Fibroblast of pulmonary artery (primary cell): ENCODE measurements around the gene RNF175.

ENCODE experiments used
- DNase-seq: peaks from one replicate; pipeline ENCODE4 v3.0.0-alpha.2; 2010; ENCODE audit warnings: low read depth
- H3K4me3 ChIP-seq: replicated peaks from 2 replicates; pipeline ENCODE4 v1.5.1; 2011; ENCODE audit warnings: low read depth, mild to moderate bottlenecking, control low read depth, low read length, moderate library complexity
- CTCF ChIP-seq: IDR thresholded peaks from 2 replicates; pipeline ENCODE4 v1.5.1; 2011; ENCODE audit warnings: mild to moderate bottlenecking, control low read depth, low read length, inconsistent platforms; ENCODE audit errors: missing control alignments

Gene RNF175

GRCh38 chr4:153798901-153799693, 39.3 kb upstream of the RNF175 start:
- no peak overlapping the region for H3K4me3 ChIP-seq

GRCh38 chr4:153798420-153798819, 38.6 kb upstream of the RNF175 start:
- no peak overlapping the region for H3K4me3 ChIP-seq
- DNase-seq: no peak
- no peak for TF ChIP-seq CTCF

More at GRCh38 chr4:153798901-153799693, 39.3 kb upstream of the RNF175 start:
- no peak for DNase-seq
- no peak for TF ChIP-seq CTCF

- H3K4me3 ChIP-seq: no peak overlapping the region
- no peak for DNase-seq
- no peak for TF ChIP-seq CTCF
These were observed 34.2 kb upstream of the RNF175 start for GRCh38 chr4:153794006-153794405.

DNA sequence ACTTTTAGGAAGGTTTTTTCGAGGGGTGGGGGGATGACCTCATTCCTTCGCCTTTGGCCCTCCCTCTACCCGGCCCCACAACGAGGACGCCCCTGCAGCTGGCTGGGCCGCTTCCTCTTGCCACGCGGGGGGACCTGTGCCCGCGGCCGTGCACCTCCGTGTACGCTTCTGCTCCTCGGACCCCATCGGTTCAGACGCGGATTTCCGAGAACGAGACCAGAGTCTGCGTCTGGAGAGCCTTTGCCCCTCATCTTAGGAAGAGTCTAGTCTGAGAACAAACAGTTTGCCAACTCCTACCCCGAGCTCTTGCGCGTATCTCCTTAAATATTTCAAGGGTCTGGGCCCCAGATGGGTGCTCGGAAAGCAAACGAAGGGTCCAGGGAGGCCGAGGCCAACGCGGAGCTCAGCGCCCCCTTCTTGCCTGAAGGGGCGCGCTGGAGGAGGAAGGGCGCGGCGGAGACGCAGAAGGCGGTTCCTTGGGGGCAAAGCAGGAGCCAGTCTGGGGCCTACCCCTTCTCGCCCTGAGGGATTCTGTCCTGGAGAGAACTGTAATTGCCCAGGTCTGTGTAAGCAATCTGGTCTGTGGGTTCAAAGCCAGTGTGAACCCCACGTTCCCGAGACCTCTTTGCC, 32.9 kb upstream of the RNF175 start:
- no peak for TF ChIP-seq CTCF
- peak overlapping the region; percentile 0 for H3K4me3 ChIP-seq
- no peak for DNase-seq

GRCh38 chr4:153791746-153792617, 32.2 kb upstream of the RNF175 start:
- peak; percentile 29 for DNase-seq
- peak overlapping the region; percentile 0 for H3K4me3 ChIP-seq
- TF ChIP-seq CTCF: peak; percentile 9

GRCh38 chr4:153790962-153791551, 31.2 kb upstream of the RNF175 start:
- peak; percentile 11 for DNase-seq
- no peak overlapping the region for H3K4me3 ChIP-seq

More at GRCh38 chr4:153790962-153791551, 31.2 kb upstream of the RNF175 start:
- no peak for TF ChIP-seq CTCF
